ENCODE data around the gene ATOSB. TPM values are rescaled to one million over a fixed set of nuclear protein-coding genes. Genes with fewer than 3 reads are reported as not detected.

The ATOSB gene
- total and polyA plus RNA-seq, 9 of the 15 experiments (the other 6 are each of a cell fraction or from before 2014, with no cell fraction given): 0.45 to 8.0 (median 4.2) TPM

DNA sequence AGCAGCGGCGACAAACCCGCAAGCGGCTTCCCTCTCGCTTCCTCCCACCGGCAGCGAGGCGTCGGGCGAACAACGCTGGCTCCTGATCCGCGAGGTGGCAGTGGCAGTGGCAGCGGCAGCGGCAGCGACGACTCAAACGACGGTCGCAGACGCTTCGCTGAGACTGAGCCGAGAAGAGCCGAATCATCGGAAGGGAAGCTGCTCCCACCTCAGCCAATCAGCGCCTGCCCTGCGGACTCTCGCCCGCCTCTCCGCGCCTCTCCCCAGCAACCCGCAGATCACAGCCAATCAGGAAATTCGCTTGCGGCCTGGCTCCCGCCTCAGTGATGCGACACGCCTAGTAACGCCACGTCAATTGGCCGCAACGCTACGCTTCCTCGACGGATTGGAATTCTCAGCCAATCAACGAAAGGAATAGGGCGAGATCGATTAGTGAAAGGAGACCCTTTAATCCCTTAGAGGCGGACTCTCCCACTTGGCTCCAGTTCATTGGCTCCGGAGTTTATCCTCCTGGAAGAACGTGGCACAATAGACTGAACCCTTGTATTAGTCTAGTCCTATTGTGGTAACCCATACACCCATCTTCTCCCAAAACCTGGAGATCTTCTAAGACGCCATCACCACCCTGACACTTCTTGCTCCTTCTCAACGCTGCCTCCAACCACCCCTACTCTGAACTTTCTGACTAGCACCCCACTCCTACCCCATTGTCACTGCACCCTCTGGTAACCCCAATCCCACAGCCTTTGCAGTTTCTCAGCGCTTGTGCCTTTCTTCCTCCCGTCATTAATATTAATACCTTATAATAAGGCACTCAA is 43.0 kb downstream of the ATOSB start, which contains the start of gene VCP (continued):
- TF ChIP-seq, protein P1, sequence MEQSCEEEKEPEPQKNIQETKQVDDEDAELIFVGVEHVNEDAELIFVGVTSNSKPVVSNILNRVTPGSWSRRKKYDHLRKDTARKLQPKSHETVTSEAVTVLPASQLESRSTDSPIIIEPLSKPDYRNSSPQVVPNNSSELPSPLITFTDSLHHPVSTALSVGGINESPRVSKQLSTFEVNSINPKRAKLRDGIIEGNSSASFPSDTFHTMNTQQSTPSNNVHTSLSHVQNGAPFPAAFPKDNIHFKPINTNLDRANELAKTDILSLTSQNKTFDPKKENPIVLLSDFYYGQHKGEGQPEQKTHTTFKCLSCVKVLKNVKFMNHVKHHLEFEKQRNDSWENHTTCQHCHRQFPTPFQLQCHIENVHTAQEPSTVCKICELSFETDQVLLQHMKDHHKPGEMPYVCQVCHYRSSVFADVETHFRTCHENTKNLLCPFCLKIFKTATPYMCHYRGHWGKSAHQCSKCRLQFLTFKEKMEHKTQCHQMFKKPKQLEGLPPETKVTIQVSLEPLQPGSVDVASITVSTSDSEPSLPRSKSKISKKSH (CRISPR knock-in tag; IDR thresholded peaks at IDR 0.05): no peak
- peak; percentile 83 for TF ChIP-seq KDM5B (IDR thresholded peaks at IDR 0.05; ENCODE audit: insufficient replicate concordance, low read depth, low read length)
- TF ChIP-seq EHMT2 (IDR thresholded peaks at IDR 0.05): no peak; the same call in 1 of the 2 replicates
- TF ChIP-seq HOXB6 (CRISPR knock-in tag; IDR thresholded peaks at IDR 0.05; ENCODE audit: borderline replicate concordance): no peak
- TF ChIP-seq, protein P2, sequence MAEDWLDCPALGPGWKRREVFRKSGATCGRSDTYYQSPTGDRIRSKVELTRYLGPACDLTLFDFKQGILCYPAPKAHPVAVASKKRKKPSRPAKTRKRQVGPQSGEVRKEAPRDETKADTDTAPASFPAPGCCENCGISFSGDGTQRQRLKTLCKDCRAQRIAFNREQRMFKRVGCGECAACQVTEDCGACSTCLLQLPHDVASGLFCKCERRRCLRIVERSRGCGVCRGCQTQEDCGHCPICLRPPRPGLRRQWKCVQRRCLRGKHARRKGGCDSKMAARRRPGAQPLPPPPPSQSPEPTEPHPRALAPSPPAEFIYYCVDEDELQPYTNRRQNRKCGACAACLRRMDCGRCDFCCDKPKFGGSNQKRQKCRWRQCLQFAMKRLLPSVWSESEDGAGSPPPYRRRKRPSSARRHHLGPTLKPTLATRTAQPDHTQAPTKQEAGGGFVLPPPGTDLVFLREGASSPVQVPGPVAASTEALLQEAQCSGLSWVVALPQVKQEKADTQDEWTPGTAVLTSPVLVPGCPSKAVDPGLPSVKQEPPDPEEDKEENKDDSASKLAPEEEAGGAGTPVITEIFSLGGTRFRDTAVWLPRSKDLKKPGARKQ (CRISPR knock-in tag; IDR thresholded peaks at IDR 0.05): no peak
- TF ChIP-seq ZNF282 (CRISPR knock-in tag; IDR thresholded peaks at IDR 0.05): no peak
- TF ChIP-seq HNRNPUL1 (IDR thresholded peaks at IDR 0.05; ENCODE audit: low read length): no peak
- no peak for TF ChIP-seq BRD4 (IDR thresholded peaks at IDR 0.05)
- no peak for TF ChIP-seq ZNF239 (CRISPR knock-in tag; IDR thresholded peaks at IDR 0.05)
- no peak for TF ChIP-seq ZNF551 (CRISPR knock-in tag; IDR thresholded peaks at IDR 0.05)
- TF ChIP-seq SIX5 (IDR thresholded peaks at IDR 0.05; ENCODE audit: borderline replicate concordance in 1 of 2, insufficient read depth in 1 of 2, low read depth in 1 of 2, low read length in 2 of 2): no peak
- no peak for TF ChIP-seq ZNF175 (CRISPR knock-in tag; IDR thresholded peaks at IDR 0.05; ENCODE audit: low read depth)
- no peak for TF ChIP-seq U2AF2 (optimal IDR thresholded peaks at IDR 0.05; ENCODE audit: low read depth, low read length)
- TF ChIP-seq CREB1 (IDR thresholded peaks at IDR 0.05): peak; percentile 89
- peak; percentile 91 for TF ChIP-seq CREB1 (CRISPR knock-in tag; IDR thresholded peaks at IDR 0.05)
- TF ChIP-seq NFATC3 (IDR thresholded peaks at IDR 0.05): no peak
- TF ChIP-seq POLR2H (tag; IDR thresholded peaks at IDR 0.05; ENCODE audit: low read depth): peak; percentile 84
- TF ChIP-seq, protein P3, sequence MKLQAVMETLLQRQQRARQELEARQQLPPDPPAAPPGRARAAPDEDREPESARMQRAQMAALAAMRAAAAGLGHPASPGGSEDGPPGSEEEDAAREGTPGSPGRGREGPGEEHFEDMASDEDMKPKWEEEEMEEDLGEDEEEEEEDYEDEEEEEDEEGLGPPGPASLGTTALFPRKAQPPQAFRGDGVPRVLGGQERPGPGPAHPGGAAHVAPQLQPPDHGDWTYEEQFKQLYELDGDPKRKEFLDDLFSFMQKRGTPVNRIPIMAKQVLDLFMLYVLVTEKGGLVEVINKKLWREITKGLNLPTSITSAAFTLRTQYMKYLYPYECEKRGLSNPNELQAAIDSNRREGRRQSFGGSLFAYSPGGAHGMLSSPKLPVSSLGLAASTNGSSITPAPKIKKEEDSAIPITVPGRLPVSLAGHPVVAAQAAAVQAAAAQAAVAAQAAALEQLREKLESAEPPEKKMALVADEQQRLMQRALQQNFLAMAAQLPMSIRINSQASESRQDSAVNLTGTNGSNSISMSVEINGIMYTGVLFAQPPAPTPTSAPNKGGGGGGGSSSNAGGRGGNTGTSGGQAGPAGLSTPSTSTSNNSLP (IDR thresholded peaks at IDR 0.05; ENCODE audit: borderline replicate concordance, low read depth, low read length): no peak; the same call in 1 of the 2 replicates
- no peak for TF ChIP-seq ZKSCAN8 (CRISPR knock-in tag; IDR thresholded peaks at IDR 0.05)
- TF ChIP-seq SMARCA4 (IDR thresholded peaks at IDR 0.05): no peak
- peak; percentile 94 for TF ChIP-seq POLR2G (IDR thresholded peaks at IDR 0.05; ENCODE audit: low read depth, low read length)
- no peak for TF ChIP-seq HSF4 (CRISPR knock-in tag; IDR thresholded peaks at IDR 0.05; ENCODE audit: borderline replicate concordance)
- TF ChIP-seq ETV1 (tag; conservative IDR thresholded peaks at IDR 0.05; ENCODE audit: low read depth): no peak
- no peak for TF ChIP-seq ZNF124 (CRISPR knock-in tag; IDR thresholded peaks at IDR 0.05)
